MCF 10A (cell line): ENCODE data around the gene FXYD2. TPM values are rescaled to one million over a fixed set of nuclear protein-coding genes. Genes with fewer than 3 reads are reported as not detected.

Experiments
- BruUV-seq: library from RNA; stranded (reverse); fragments of 400-500 nt; replicated peaks from 2 replicates; lab custom pipeline; 2021; lab: Mats Ljungman, UMichigan
- CTCF ChIA-PET: fragments of 300-600 bp; sonication (Branson Sonifier 250); formaldehyde crosslinking; extraction: SDS; loops from one replicate; lab custom pipeline; 2021; ENCODE audit warnings: antibody characterized with exemption, inconsistent platforms; lab: Yijun Ruan, JAX
- POLR2A ChIA-PET: fragments of 300-600, 350-650 bp; sonication (Branson Sonifier 250); formaldehyde crosslinking; extraction: SDS; loops from one replicate; lab custom pipeline; 2020; ENCODE audit warnings: antibody characterized with exemption, inconsistent platforms; lab: Yijun Ruan, JAX
- DNase-seq: peaks from one replicate; pipeline ENCODE4 v3.0.0-alpha.2; 2018; ENCODE audit not compliant: unreplicated experiment
- H3K27ac Mint-ChIP-seq: one replicate; pipeline ENCODE4 v1.8.0; 2022; ENCODE audit warnings: mild to moderate bottlenecking, low read depth, mixed read lengths; ENCODE audit not compliant: unreplicated experiment
- H3K27me3 Mint-ChIP-seq: one replicate; pipeline ENCODE4 v1.8.0; 2022; ENCODE audit warnings: mixed read lengths; ENCODE audit not compliant: insufficient read depth, unreplicated experiment
- H3K36me3 Mint-ChIP-seq: one replicate; pipeline ENCODE4 v1.8.0; 2022; ENCODE audit warnings: mild to moderate bottlenecking, moderate library complexity, mixed read lengths; ENCODE audit not compliant: insufficient read depth, unreplicated experiment
- H3K4me1 Mint-ChIP-seq: one replicate; pipeline ENCODE4 v1.8.0; 2022; ENCODE audit warnings: mixed read lengths; ENCODE audit not compliant: insufficient read depth, unreplicated experiment
- H3K4me3 Mint-ChIP-seq: one replicate; pipeline ENCODE4 v1.8.0; 2022; ENCODE audit warnings: mild to moderate bottlenecking, moderate library complexity, mixed read lengths; ENCODE audit not compliant: unreplicated experiment
- H3K9me3 Mint-ChIP-seq: one replicate; pipeline ENCODE4 v1.8.0; 2022; ENCODE audit warnings: mixed read lengths; ENCODE audit not compliant: unreplicated experiment
- intact Hi-C: fragments of 100-400 bp; cut with micrococcal nuclease; formaldehyde crosslinking; loops from 2 replicates; pipeline ENCODE4 v1.14.1; 2022
- total RNA-seq: library from RNA; stranded (reverse); gene quantifications from 2 replicates; pipeline ENCODE4 v1.2.3, GENCODE V29; 2022
- TF ChIP-seq, protein P1 (sequence below): fragments of 200-600 bp; IDR thresholded peaks from one replicate; pipeline ENCODE4 v1.8.0; 2022; ENCODE audit warnings: antibody characterized with exemption, mild to moderate bottlenecking; ENCODE audit not compliant: unreplicated experiment

The FXYD2 gene
- total RNA-seq, 1 experiment from 2014 or later = not detected

GRCh38 chr11:117792241-117792640, 32.3 kb downstream of the FXYD2 start:
- Mint-ChIP-seq H3K4me1 (no peaks in the 10 kb centered on the region), H3K27ac (no peak overlapping the region), H3K4me3 (no peak overlapping the region), H3K9me3 (no peaks in the 10 kb centered on the region), H3K27me3 (peaks cover 84% of the 10 kb centered on the region), H3K36me3 (no peaks in the 10 kb centered on the region)
- POLR2A ChIA-PET = no interaction called here
- BruUV-seq = no TSS peak
- intact Hi-C loops = no loop called here
- TF ChIP-seq, protein P1, sequence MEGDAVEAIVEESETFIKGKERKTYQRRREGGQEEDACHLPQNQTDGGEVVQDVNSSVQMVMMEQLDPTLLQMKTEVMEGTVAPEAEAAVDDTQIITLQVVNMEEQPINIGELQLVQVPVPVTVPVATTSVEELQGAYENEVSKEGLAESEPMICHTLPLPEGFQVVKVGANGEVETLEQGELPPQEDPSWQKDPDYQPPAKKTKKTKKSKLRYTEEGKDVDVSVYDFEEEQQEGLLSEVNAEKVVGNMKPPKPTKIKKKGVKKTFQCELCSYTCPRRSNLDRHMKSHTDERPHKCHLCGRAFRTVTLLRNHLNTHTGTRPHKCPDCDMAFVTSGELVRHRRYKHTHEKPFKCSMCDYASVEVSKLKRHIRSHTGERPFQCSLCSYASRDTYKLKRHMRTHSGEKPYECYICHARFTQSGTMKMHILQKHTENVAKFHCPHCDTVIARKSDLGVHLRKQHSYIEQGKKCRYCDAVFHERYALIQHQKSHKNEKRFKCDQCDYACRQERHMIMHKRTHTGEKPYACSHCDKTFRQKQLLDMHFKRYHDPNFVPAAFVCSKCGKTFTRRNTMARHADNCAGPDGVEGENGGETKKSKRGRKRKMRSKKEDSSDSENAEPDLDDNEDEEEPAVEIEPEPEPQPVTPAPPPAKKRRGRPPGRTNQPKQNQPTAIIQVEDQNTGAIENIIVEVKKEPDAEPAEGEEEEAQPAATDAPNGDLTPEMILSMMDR = no peak
- DNase-seq = no peak
- CTCF ChIA-PET = interaction anchor here (0.9 to 2.5 kb wide), 3 partner anchors 31 to 366 kb away, joined by 3 to 10 read pairs (median 4); no protein-coding TSS in a partner anchor

- intact Hi-C loops = no loop called here
- POLR2A ChIA-PET = no interaction called here
- Mint-ChIP-seq H3K4me3 (no peak overlapping the region), H3K9me3 (no peaks in the 10 kb centered on the region), H3K27me3 (peaks cover 91% of the 10 kb centered on the region), H3K36me3 (no peaks in the 10 kb centered on the region), H3K4me1 (no peaks in the 10 kb centered on the region), H3K27ac (no peak overlapping the region)
- DNase-seq = no peak
- TF ChIP-seq, protein P1 = no peak
- CTCF ChIA-PET = interaction anchor here (0.8 to 1.0 kb wide), 3 partner anchors 18 to 365 kb away, joined by 3 to 5 read pairs (median 3); no protein-coding TSS in a partner anchor
- no TSS peak for BruUV-seq
Observed at GRCh38 chr11:117790279-117790678, 34.3 kb downstream of the FXYD2 start.

DNA sequence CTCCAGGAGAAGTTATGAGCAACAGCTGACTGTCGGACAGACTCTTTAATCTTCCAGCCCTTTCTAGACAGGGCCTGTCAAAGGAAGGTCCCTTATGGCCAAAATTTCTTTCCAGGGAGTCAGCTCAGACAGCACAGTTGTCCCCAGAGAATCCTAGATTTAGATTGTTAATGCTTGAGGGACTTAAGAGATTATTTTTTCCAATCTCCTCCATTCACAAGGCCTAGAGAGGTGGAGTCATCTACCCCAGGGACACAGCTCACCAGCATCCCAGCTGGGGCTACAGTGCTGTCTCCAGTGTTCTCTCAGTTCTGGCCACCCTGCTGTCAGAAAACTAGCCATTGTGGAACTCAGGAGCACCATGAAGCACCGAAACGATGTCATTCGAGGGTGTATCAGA, 35.3 kb downstream of the FXYD2 start:
- intact Hi-C loops = no loop called here
- Mint-ChIP-seq H3K9me3 (no peaks in the 10 kb centered on the region), H3K27me3 (peaks cover 91% of the 10 kb centered on the region), H3K27ac (no peak overlapping the region), H3K36me3 (no peaks in the 10 kb centered on the region), H3K4me1 (no peaks in the 10 kb centered on the region), H3K4me3 (no peak overlapping the region)
- BruUV-seq = no TSS peak
- ChIA-PET CTCF (interaction anchor here (0.7 to 2.0 kb wide), 4 partner anchors 18 to 79 kb away, joined by 3 to 5 read pairs (median 3); no protein-coding TSS in a partner anchor), POLR2A (no interaction called here)
- DNase-seq = no peak
- TF ChIP-seq, protein P1 = no peak

DNA sequence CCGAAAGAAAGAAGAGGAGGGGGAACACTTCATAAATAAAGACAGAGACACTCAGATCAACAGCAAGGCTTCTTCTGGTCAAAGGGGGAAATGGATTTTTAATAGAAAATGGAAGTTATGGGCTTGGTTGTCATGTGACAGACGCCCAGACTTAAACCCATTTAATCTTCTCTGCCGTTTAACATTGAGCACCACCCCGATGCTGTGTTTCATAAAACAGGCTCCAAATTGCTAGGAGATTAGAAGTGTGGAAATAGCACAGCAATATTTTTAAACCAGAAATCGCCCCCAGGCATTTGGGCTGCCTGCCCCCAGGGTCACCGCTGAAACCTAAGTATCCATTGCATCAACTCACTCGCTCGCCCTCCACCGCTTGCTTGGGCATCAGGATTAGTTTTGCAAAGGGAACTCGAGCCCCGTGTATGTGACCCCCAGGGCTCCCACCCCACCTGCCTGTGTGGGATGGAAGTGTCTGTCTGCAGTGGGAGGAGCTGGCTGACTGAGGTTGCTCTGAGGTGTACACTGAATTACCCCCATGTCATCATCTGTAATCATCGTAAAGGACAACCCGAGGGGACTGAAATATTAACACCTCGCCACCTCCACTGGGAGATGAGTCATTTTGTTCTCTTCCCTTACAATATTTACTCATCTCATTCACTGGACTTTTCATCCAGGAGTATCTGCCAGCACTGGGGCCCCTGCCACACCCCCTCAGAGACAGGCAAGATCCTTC, 38.2 kb downstream of the FXYD2 start:
- TF ChIP-seq, protein P1 = no peak
- Mint-ChIP-seq H3K27ac (no peak overlapping the region), H3K4me1 (no peaks in the 10 kb centered on the region), H3K36me3 (no peaks in the 10 kb centered on the region), H3K4me3 (no peak overlapping the region), H3K27me3 (peaks cover 95% of the 10 kb centered on the region), H3K9me3 (no peaks in the 10 kb centered on the region)
- ChIA-PET CTCF (interaction anchor here (0.7 to 1.1 kb wide), 2 partner anchors 22 to 57 kb away, joined by 3 read pairs; no protein-coding TSS in a partner anchor), POLR2A (no interaction called here)
- DNase-seq = peak; percentile 6
- intact Hi-C loops = no loop called here
- BruUV-seq = no TSS peak
